ENCODE measurements around the gene FOXP1. TPM values are rescaled to one million over a fixed set of nuclear protein-coding genes. Genes with fewer than 3 reads are reported as not detected.

The FOXP1 gene
- total and polyA plus RNA-seq, 8 donors = 13.4 to 74.1 (median 44.1) TPM

DNA sequence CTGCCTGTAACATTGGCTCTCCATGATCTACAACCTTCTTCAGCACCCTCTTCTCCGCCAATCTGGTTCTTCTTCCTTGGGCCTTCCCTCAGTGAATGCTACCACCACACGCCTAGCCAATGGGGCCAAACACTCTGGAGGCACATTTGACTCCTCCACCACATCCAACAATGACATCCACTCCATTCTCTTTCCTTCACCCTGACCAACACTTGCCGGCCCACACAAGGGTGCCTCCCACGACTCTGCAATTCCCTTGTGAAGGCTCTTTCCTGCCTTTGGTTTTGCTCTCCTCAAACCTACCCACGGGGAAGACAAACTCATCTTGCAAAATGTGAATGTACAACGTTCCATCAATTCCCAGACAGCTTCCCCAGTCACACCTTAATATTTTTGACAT, 263.8 kb downstream of the FOXP1 start:
- Histone ChIP-seq H3K27me3 (no peaks in the 10 kb centered on the region), H3K4me3 (no peak overlapping the region), H3K27ac (no peak overlapping the region), H3K4me1 (peaks cover 4 to 20% (median 11%) of the 10 kb centered on the region in 3 donors), H3K36me3 (no peaks in the 10 kb centered on the region), H3K9me3 (no peaks in the 10 kb centered on the region)
- TF ChIP-seq, protein P1, sequence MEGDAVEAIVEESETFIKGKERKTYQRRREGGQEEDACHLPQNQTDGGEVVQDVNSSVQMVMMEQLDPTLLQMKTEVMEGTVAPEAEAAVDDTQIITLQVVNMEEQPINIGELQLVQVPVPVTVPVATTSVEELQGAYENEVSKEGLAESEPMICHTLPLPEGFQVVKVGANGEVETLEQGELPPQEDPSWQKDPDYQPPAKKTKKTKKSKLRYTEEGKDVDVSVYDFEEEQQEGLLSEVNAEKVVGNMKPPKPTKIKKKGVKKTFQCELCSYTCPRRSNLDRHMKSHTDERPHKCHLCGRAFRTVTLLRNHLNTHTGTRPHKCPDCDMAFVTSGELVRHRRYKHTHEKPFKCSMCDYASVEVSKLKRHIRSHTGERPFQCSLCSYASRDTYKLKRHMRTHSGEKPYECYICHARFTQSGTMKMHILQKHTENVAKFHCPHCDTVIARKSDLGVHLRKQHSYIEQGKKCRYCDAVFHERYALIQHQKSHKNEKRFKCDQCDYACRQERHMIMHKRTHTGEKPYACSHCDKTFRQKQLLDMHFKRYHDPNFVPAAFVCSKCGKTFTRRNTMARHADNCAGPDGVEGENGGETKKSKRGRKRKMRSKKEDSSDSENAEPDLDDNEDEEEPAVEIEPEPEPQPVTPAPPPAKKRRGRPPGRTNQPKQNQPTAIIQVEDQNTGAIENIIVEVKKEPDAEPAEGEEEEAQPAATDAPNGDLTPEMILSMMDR (IDR thresholded peaks at IDR 0.05) = no peak
- ATAC-seq = no peak
- 96 to 99% methylated on average over 6 of the region's 6 CpGs for WGBS, 2 donors
- intact Hi-C loops (cut with DNase I) = no loop called here
- no peak for FAIRE-seq
- DNase-seq = no peak

DNA sequence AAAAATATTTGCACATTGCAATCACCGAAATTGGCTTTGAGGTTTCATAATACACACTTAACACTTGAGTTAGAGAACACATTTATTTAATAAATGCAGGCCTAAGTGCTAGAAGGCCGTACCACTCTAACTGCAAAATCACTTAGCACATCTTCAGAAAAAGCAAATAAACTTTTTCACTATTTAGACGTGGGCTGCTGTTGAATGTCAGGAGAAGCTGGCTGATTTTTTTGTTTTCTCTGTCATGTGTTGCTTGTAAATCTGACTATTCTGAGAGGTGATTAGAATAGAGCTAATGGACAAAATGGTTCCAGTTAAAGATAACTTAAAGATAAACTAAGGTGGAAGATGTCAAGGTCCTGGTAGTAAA, 265.1 kb downstream of the FOXP1 start:
- WGBS, 2 donors = 12 to 14% methylated on average over 3 of the region's 3 CpGs
- H3K4me1 ChIP-seq = peaks cover 4 to 20% (median 11%) of the 10 kb centered on the region in 3 donors
- intact Hi-C loops (cut with DNase I) = no loop called here

DNA sequence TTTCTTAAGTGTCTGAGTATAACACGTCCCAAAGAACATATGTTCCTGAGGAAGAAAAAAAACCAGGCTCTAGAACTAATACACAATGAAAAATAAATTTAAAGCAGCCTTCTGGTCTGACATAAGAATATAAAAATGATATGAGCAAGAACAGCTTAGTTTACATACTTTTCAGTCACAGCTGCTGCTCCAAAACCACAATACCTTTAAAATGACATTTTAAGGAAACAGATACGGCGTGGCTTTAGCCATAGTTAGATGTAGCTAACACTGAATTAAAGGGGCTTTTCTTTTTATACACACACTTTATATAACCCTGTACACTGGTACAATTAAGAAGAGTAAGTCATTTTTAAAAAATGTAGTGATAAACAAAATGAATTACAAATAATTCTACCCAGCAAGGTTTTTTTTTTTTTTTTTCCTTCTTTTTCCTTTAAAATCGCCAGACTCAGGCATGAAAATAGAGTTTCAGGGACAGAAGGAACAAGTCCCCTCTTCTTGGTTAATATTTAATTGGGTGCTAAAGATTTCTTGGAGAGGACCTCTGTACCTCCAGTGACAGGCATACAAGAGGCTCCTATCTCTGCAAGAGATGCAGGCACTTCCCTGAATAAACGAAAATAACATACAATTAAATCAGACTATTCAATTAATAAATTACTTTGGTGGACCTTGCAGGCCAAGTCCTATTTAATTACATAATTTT, 265.6 kb downstream of the FOXP1 start:
- peak; percentile 59 for FAIRE-seq
- Histone ChIP-seq H3K36me3 (no peaks in the 10 kb centered on the region), H3K9me3 (no peaks in the 10 kb centered on the region), H3K27ac (peak overlapping the region in 2 of 4 donors; percentile 28), H3K4me1 (peaks cover 4 to 20% (median 11%) of the 10 kb centered on the region in 3 donors), H3K27me3 (no peaks in the 10 kb centered on the region), H3K4me3 (no peak overlapping the region)
- ATAC-seq = peak in 3 of 4 donors; percentile 73 to 87 (median 76)
- TF ChIP-seq, protein P1 (IDR thresholded peaks at IDR 0.05) = no peak
- no peak for DNase-seq
- intact Hi-C loops (cut with DNase I) = no loop called here
- 26 to 31% methylated on average over 5 of the region's 5 CpGs for WGBS, 2 donors

More for the DNA sequence above, 265.1 kb downstream of the FOXP1 start:
- peak overlapping the region in 2 of 4 donors; percentile 12 to 28 for H3K27ac ChIP-seq
- no peak overlapping the region for H3K4me3 ChIP-seq
- ATAC-seq = peak in 3 of 4 donors; percentile 24 to 49 (median 29)
- H3K9me3 ChIP-seq = no peaks in the 10 kb centered on the region
- FAIRE-seq = no peak
- H3K36me3 ChIP-seq = no peaks in the 10 kb centered on the region
- TF ChIP-seq, protein P1 (IDR thresholded peaks at IDR 0.05) = no peak
- no peaks in the 10 kb centered on the region for H3K27me3 ChIP-seq
- DNase-seq = no peak

DNA sequence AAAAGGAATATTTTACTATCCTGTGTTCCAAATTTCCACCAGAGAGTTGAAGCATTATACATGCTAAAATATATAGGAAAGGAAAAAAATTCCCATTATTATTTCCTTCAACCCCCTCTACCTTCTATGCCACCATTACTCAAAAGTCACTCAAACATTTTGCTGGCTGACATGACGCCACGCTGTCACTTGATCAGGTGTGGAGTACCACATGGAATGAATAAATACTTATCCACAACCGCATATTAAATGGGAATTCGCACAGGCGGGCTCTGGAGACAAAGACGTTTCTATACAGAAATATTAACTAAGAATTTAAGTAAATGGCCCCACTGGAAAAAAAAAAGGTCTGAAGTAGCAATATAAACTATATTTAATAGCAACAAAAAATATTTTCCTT, 266.4 kb downstream of the FOXP1 start:
- TF ChIP-seq, protein P1 (IDR thresholded peaks at IDR 0.05) = no peak
- Histone ChIP-seq H3K27ac (no peak overlapping the region), H3K36me3 (no peaks in the 10 kb centered on the region), H3K4me1 (peaks cover 4 to 20% (median 11%) of the 10 kb centered on the region in 3 donors), H3K4me3 (no peak overlapping the region), H3K9me3 (no peaks in the 10 kb centered on the region), H3K27me3 (no peaks in the 10 kb centered on the region)
- no peak for ATAC-seq
- 95 to 98% methylated on average over 6 of the region's 6 CpGs for WGBS, 2 donors
- intact Hi-C loops (cut with DNase I) = no loop called here
- DNase-seq = no peak
- FAIRE-seq = no peak
